GM12878 (cell line): ENCODE data around the gene COPS3. TPM values are rescaled to one million over a fixed set of nuclear protein-coding genes. Genes with fewer than 3 reads are reported as not detected.

Experiments used
- ASH2L ChIP-seq: fragments of 300-600, 200-600 bp; sonication (generic); IDR thresholded peaks from 2 replicates; pipeline ENCODE4 v1.6.1; 2017; ENCODE audit warnings: low read depth, mild to moderate bottlenecking, borderline replicate concordance
- ATF2 ChIP-seq: IDR thresholded peaks from 2 replicates; pipeline ENCODE4 v1.6.1; 2012; ENCODE audit warnings: low read length, inconsistent platforms
- ATF7 ChIP-seq: fragments of 450-650 bp; IDR thresholded peaks from 2 replicates; pipeline ENCODE4 v1.6.1; 2016; ENCODE audit warnings: low read depth, mild to moderate bottlenecking
- BRCA1 ChIP-seq: IDR thresholded peaks from 2 replicates; pipeline ENCODE4 v1.6.1; 2011; ENCODE audit warnings: low read depth, low read length, improper control_type of control experiment
- E4F1 ChIP-seq: fragments of 450-650 bp; IDR thresholded peaks from 2 replicates; pipeline ENCODE4 v1.6.1; 2018; ENCODE audit warnings: borderline replicate concordance, mild to moderate bottlenecking; ENCODE audit not compliant: partially characterized antibody
- HDAC6 ChIP-seq: fragments of 200-600 bp; sonication (generic); IDR thresholded peaks from one replicate; pipeline ENCODE4 v1.8.0; 2017; ENCODE audit warnings: antibody characterized with exemption; ENCODE audit not compliant: unreplicated experiment
- KLF5 ChIP-seq: fragments of 450-650 bp; IDR thresholded peaks from 2 replicates; pipeline ENCODE4 v1.6.1; 2014; ENCODE audit warnings: mild to moderate bottlenecking; ENCODE audit not compliant: partially characterized antibody
- MXI1 ChIP-seq: fragments of 150-350 bp; IDR thresholded peaks from 2 replicates; pipeline ENCODE4 v1.6.1; 2011; ENCODE audit warnings: low read depth, mild to moderate bottlenecking, inconsistent platforms, low read length, improper control_type of control experiment
- NR2F1 ChIP-seq: fragments of 450-650 bp; conservative IDR thresholded peaks from 2 replicates; pipeline ENCODE4 v1.6.1; 2017; ENCODE audit warnings: mild to moderate bottlenecking
- PAX5 ChIP-seq: IDR thresholded peaks from 2 replicates; pipeline ENCODE4 v1.6.1; 2011; ENCODE audit warnings: low read depth, low read length, borderline replicate concordance
- PBX3 ChIP-seq: IDR thresholded peaks from 2 replicates; pipeline ENCODE4 v1.6.1; 2011; ENCODE audit warnings: mild to moderate bottlenecking, low read depth, low read length, moderate library complexity; ENCODE audit not compliant: insufficient replicate concordance
- PML ChIP-seq: IDR thresholded peaks from 2 replicates; pipeline ENCODE4 v1.6.1; 2012; ENCODE audit warnings: low read length, inconsistent platforms
- RAD21 ChIP-seq: IDR thresholded peaks from 2 replicates; pipeline ENCODE4 v1.6.1; 2011; ENCODE audit warnings: mild to moderate bottlenecking, low read depth, low read length, moderate library complexity; ENCODE audit not compliant: insufficient read depth
- SMAD1 ChIP-seq: fragments of 450-650 bp; IDR thresholded peaks from 2 replicates; pipeline ENCODE4 v1.6.1; 2018; ENCODE audit warnings: mild to moderate bottlenecking, low read depth; ENCODE audit not compliant: partially characterized antibody
- SMARCA5 ChIP-seq: fragments of 450-650 bp; IDR thresholded peaks from 2 replicates; pipeline ENCODE4 v1.6.1; 2017; ENCODE audit warnings: mild to moderate bottlenecking
- TCF7 ChIP-seq: IDR thresholded peaks from 2 replicates; pipeline ENCODE4 v1.6.1; 2014; ENCODE audit warnings: antibody characterized with exemption, borderline replicate concordance
- polyA plus RNA-seq, 11 experiments: library from polyadenylated mRNA; depleted of rRNA in 4 of 11; unstranded in 6 of 11; stranded (reverse) in 5 of 11; fragments of >200 nt; fragmentation: Nextera tagmentation in 4 of 11; fragmentation: Illumina TruSeq in 1 of 11; extraction: Ambion mirVana in 4 of 11; extraction: Trizol in 1 of 11; gene quantifications; 1 replicate in 1 of 11; 2 replicates in 10 of 11; pipeline versions ENCODE4 v1.2.1 to v1.2.3, GENCODE V29; 2011 to 2016; ENCODE audit warnings: inconsistent platforms in 2 of 11, missing spikeins in 2 of 11, low read depth in 1 of 11
- total RNA-seq, 4 experiments: library from RNA; depleted of rRNA in 3 of 4; stranded (reverse); fragments of >200 nt in 3 of 4; fragmentation: Illumina TruSeq in 1 of 4; extraction: Trizol in 1 of 4; gene quantifications; 2 replicates each; pipeline versions ENCODE4 v1.2.1 to v1.2.3, GENCODE V29; 2013 to 2021
- TF ChIP-seq, protein P1 (sequence below): fragments of 450-650 bp; formaldehyde crosslinking; IDR thresholded peaks from 2 replicates; pipeline ENCODE4 v1.5.0; 2022; ENCODE audit warnings: mild to moderate bottlenecking, missing genetic modification characterization
- TF ChIP-seq, protein P2 (sequence below): IDR thresholded peaks from 2 replicates; pipeline ENCODE4 v1.6.1; 2012; ENCODE audit warnings: low read depth, low read length, improper control_type of control experiment

Gene COPS3
- total and polyA plus RNA-seq, 10 of the 15 experiments (the other 5 are each of a cell fraction or from before 2014, with no cell fraction given) = 99.7 to 187 (median 133) TPM

- TF ChIP-seq, protein P1, sequence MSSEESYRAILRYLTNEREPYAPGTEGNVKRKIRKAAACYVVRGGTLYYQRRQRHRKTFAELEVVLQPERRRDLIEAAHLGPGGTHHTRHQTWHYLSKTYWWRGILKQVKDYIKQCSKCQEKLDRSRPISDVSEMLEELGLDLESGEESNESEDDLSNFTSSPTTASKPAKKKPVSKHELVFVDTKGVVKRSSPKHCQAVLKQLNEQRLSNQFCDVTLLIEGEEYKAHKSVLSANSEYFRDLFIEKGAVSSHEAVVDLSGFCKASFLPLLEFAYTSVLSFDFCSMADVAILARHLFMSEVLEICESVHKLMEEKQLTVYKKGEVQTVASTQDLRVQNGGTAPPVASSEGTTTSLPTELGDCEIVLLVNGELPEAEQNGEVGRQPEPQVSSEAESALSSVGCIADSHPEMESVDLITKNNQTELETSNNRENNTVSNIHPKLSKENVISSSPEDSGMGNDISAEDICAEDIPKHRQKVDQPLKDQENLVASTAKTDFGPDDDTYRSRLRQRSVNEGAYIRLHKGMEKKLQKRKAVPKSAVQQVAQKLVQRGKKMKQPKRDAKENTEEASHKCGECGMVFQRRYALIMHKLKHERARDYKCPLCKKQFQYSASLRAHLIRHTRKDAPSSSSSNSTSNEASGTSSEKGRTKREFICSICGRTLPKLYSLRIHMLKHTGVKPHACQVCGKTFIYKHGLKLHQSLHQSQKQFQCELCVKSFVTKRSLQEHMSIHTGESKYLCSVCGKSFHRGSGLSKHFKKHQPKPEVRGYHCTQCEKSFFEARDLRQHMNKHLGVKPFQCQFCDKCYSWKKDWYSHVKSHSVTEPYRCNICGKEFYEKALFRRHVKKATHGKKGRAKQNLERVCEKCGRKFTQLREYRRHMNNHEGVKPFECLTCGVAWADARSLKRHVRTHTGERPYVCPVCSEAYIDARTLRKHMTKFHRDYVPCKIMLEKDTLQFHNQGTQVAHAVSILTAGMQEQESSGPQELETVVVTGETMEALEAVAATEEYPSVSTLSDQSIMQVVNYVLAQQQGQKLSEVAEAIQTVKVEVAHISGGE (CRISPR knock-in tag) = no peak
- TF ChIP-seq E4F1 (peak; percentile 96), MXI1 (peak; percentile 74), RAD21 (no peak), SMAD1 (no peak), PAX5 (peak; percentile 56; the same call in 1 of the 2 replicates), SMARCA5 (0 out of 2 replicates have a peak, but pooled peaks have one; percentile 72), PML (peak; percentile 74), NR2F1 (0 out of 2 replicates have a peak, but pooled peaks have one; percentile 37), KLF5 (peak; percentile 100), ATF2 (no peak), TCF7 (no peak), PBX3 (no peak), ATF7 (peak; percentile 100), HDAC6 (no peak), ASH2L (no peak), BRCA1 (no peak)
- TF ChIP-seq, protein P2, sequence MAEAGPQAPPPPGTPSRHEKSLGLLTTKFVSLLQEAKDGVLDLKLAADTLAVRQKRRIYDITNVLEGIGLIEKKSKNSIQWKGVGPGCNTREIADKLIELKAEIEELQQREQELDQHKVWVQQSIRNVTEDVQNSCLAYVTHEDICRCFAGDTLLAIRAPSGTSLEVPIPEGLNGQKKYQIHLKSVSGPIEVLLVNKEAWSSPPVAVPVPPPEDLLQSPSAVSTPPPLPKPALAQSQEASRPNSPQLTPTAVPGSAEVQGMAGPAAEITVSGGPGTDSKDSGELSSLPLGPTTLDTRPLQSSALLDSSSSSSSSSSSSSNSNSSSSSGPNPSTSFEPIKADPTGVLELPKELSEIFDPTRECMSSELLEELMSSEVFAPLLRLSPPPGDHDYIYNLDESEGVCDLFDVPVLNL = no peak
These were observed 43.8 kb downstream of the COPS3 start, which contains the start of gene FLCN (continued) for GRCh38 chr17:17237026-17237799.
